T-helper 17 cell (primary cell): ENCODE data around the gene MSL1. TPM values are rescaled to one million over a fixed set of nuclear protein-coding genes. Genes with fewer than 3 reads are reported as not detected.

Experiments
- ATAC-seq: fragments of 150-1000 bp; cut with Tn5 transposase; 2 replicates; pipeline ENCODE4 v1.10.0; 2021; ENCODE audit warnings: mild to moderate bottlenecking, moderate library complexity
- DNase-seq, 3 donors: peaks; one replicate each; pipeline versions ENCODE4 v3.0.0 to v3.0.0-alpha.2; 2020 to 2021
- H3K9me3 ChIP-seq: one replicate; pipeline ENCODE4 v1.7.0; 2013; ENCODE audit warnings: low read length, mild to moderate bottlenecking; ENCODE audit not compliant: control insufficient read depth, poor library complexity, severe bottlenecking
- H3K27ac Mint-ChIP-seq: one replicate; pipeline ENCODE4 v1.8.0; 2022; ENCODE audit warnings: mild to moderate bottlenecking, moderate library complexity, mixed read lengths
- H3K27me3 Mint-ChIP-seq: one replicate; pipeline ENCODE4 v1.8.0; 2022; ENCODE audit warnings: mixed read lengths
- H3K36me3 Mint-ChIP-seq: one replicate; pipeline ENCODE4 v1.8.0; 2022; ENCODE audit warnings: low read depth, mixed read lengths
- H3K4me1 Mint-ChIP-seq: one replicate; pipeline ENCODE4 v1.8.0; 2022; ENCODE audit warnings: mild to moderate bottlenecking, mixed read lengths
- H3K4me3 Mint-ChIP-seq: one replicate; pipeline ENCODE4 v1.8.0; 2022; ENCODE audit warnings: mild to moderate bottlenecking, moderate library complexity, mixed read lengths
- total RNA-seq, 4 donors: library from RNA in 2 of 4; stranded (reverse) in 2 of 4; gene quantifications; one replicate each; pipeline ENCODE4 v1.2.3 and lab custom pipeline; 2022 to 2026

The MSL1 gene
- total RNA-seq, 2 donors from 2014 or later: 101 to 106 TPM

DNA sequence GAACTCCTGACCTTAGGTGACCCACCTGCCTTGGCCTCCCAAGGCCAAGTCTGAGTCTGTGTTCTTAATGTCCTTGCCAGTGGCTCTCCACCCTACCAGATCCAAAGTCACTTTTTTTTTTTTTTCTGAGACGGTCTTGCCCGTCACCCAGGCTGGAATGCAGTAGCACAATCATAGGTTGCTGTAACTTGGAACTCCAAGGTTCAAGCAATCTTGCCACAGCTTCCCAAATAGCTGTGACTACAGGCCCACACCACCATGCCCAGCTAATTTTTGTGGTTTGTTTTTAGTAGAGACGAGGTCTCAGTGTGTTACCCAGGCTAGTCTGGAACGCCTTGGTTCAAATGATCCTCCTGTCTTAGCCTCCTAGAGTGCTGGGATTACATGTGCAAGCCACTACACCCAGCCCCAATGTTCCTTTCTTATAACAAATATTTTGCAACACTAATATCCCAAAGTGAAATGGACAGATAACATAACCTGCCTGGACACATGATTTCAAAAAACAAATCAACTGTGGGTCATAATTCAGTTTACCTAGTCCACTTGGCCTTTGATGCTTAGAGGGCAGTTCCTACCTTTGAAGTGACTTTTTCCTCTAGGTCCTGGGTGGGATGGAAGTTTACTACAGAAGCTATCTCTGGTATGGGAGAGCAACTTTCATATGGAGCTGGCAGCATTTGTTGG, 51.5 kb downstream of the MSL1 start:
- H3K36me3 Mint-ChIP-seq: peaks cover 4% of the 10 kb centered on the region
- peaks cover 14% of the 10 kb centered on the region for H3K4me1 Mint-ChIP-seq
- H3K4me3 Mint-ChIP-seq: no peak overlapping the region
- no peak overlapping the region for H3K27ac Mint-ChIP-seq
- H3K9me3 ChIP-seq: no peaks in the 10 kb centered on the region
- H3K27me3 Mint-ChIP-seq: no peaks in the 10 kb centered on the region
- no peak for DNase-seq
- no peak for ATAC-seq

GRCh38 chr17:40173778-40174135, 52.0 kb downstream of the MSL1 start:
- no peak overlapping the region for H3K27ac Mint-ChIP-seq
- no peaks in the 10 kb centered on the region for H3K27me3 Mint-ChIP-seq
- H3K4me1 Mint-ChIP-seq: peaks cover 8% of the 10 kb centered on the region
- ATAC-seq (no peak), DNase-seq (no peak)
- H3K36me3 Mint-ChIP-seq: peaks cover 2% of the 10 kb centered on the region
- no peak overlapping the region for H3K4me3 Mint-ChIP-seq
- no peaks in the 10 kb centered on the region for H3K9me3 ChIP-seq

- H3K4me1 Mint-ChIP-seq: peaks cover 8% of the 10 kb centered on the region
- no peak for ATAC-seq
- H3K4me3 Mint-ChIP-seq: no peak overlapping the region
- DNase-seq: no peak
- peaks cover 2% of the 10 kb centered on the region for H3K36me3 Mint-ChIP-seq
- H3K9me3 ChIP-seq: no peaks in the 10 kb centered on the region
- H3K27me3 Mint-ChIP-seq: no peaks in the 10 kb centered on the region
- peak overlapping the region; percentile 80 for H3K27ac Mint-ChIP-seq
These were observed 52.7 kb downstream of the MSL1 start for GRCh38 chr17:40174514-40174913.

DNA sequence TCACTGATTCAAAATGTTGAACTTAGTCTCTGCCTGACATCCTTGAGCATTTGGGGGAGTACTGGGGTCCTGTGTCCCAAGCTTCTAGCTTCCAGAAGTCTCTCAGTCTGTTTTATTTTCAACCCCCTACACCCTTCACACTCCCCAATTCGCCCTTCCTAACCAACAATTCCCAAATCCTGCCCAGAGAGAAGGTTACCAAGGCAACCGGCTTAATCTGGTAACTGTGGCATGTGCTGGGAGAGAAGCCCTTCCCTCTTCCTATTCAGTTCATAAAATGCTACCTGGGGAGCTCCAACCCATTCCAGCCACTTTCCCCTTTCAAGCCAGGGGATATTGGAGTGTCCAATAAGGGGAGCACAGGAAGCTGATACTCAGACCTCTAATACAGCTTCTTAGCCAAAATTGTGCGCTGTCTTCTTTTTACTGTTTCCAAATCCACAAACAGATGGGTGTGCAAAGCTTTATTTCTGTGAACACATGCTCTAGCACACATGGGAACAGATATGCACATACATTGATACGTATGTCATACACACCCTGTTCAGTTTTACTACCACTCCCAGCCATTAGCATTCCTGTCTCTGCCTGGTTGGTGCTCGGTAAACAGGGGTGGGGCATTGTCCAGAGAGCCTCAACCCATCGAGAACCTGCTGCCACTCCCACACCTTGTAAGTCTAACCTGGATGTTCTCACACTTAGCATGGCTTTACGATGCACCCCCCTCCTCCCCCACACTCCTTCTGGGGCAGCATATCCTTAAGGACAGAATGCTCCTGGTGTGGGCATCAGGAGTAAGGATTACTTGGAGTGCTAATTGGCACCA, 54.4 kb downstream of the MSL1 start:
- peak overlapping the region; percentile 68 for H3K4me3 Mint-ChIP-seq
- no peaks in the 10 kb centered on the region for H3K36me3 Mint-ChIP-seq

DNA sequence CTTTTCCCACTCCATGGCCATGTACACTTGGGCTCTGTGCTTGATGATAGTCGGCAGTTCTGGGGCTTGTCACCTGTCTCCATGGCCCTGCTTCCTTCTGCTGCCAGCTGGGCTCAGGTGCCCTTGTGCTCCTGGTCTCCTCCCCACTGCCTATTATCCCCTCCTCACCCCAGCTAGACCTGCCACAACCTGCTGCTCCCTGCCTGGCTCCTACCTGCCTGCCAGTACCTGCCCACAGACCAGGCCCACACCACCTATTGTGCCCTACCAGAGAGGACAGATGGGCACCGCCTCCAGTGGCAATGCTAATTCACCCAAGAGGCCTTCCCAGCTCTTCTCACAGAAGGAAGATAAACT, 55.0 kb downstream of the MSL1 start:
- H3K27ac Mint-ChIP-seq: peak overlapping the region; percentile 24
- no peaks in the 10 kb centered on the region for H3K27me3 Mint-ChIP-seq
- peak overlapping the region; percentile 68 for H3K4me3 Mint-ChIP-seq
- no peak for DNase-seq
- no peaks in the 10 kb centered on the region for H3K36me3 Mint-ChIP-seq
- no peaks in the 10 kb centered on the region for H3K9me3 ChIP-seq
- H3K4me1 Mint-ChIP-seq: peaks cover 8% of the 10 kb centered on the region
- no peak for ATAC-seq

More for the DNA sequence above, 54.4 kb downstream of the MSL1 start:
- Mint-ChIP-seq H3K27me3 (no peaks in the 10 kb centered on the region), H3K27ac (no peak overlapping the region), H3K4me1 (peaks cover 8% of the 10 kb centered on the region)
- no peak for DNase-seq
- ATAC-seq: no peak
- no peaks in the 10 kb centered on the region for H3K9me3 ChIP-seq

- Mint-ChIP-seq H3K4me3 (peak within 1 kb of the TSS; percentile 68), H3K27ac (peak within 1 kb of the TSS; percentile 24)
- peak; percentile 69 to 79 (median 77) for DNase-seq
These were observed 55.6 kb downstream of the MSL1 start, which contains the start of gene RAPGEFL1 for GRCh38 chr17:40177275-40177874. RAPGEFL1 (plus strand) TSS chr17:40177470; CDS start chr17:40177862, 392 bp downstream.

GRCh38 chr17:40178021-40178601, 56.3 kb downstream of the MSL1 start:
- no peak overlapping the region for H3K27ac Mint-ChIP-seq
- H3K27me3 Mint-ChIP-seq: no peaks in the 10 kb centered on the region
- no peaks in the 10 kb centered on the region for H3K36me3 Mint-ChIP-seq
- H3K9me3 ChIP-seq: no peaks in the 10 kb centered on the region
- DNase-seq: no peak
- peak overlapping the region; percentile 28 for H3K4me3 Mint-ChIP-seq
- peaks cover 8% of the 10 kb centered on the region for H3K4me1 Mint-ChIP-seq
- no peak for ATAC-seq

More at GRCh38 chr17:40177275-40177874, 55.6 kb downstream of the MSL1 start, which contains the start of gene RAPGEFL1:
- no peaks in the 10 kb centered on the region for H3K36me3 Mint-ChIP-seq
- H3K27me3 Mint-ChIP-seq: no peaks in the 10 kb centered on the region
- no peaks in the 10 kb centered on the region for H3K9me3 ChIP-seq
- H3K4me1 Mint-ChIP-seq: peaks cover 8% of the 10 kb centered on the region
- ATAC-seq: peak; percentile 98

GRCh38 chr17:40178660-40179059, 56.9 kb downstream of the MSL1 start:
- Mint-ChIP-seq H3K27ac (no peak overlapping the region), H3K36me3 (no peaks in the 10 kb centered on the region)
- no peak for ATAC-seq

DNA sequence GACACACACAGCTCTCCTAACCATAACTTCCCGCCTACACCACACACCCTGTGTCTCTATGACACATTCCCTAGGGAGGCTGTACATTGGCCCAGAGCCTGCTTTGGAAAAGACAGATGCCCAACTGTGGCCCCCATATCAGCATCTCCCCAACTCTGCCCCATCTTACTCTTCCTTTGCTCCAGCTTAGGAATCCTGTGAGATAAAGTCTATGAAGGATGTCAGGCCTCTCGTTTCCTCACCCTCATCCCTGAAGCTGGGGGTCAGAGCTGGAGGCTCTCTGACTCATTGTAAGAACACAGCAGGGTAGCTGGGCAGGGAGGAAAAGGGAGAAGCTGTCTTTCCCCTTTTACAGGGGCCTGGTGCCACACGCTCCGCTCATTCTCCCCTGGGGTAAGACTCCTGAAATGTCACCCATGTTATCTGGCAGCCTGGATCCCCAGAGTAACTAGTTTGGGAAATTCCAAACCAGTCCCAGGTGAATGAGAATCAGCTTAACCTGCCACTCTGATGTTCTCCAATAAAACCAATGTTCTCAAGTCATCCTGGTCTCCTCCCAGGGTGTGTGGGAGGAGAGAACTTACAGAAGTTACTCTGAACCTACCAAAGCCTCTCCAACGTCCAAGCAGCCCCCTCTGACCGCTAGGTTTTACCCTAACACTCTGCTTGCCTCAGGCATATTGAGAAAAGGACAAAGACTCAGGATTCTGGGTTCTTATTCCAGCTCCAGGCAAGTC, 58.3 kb downstream of the MSL1 start:
- DNase-seq (no peak), ATAC-seq (no peak)
- no peak overlapping the region for H3K4me3 Mint-ChIP-seq
- no peaks in the 10 kb centered on the region for H3K27me3 Mint-ChIP-seq
- H3K4me1 Mint-ChIP-seq: peaks cover 6% of the 10 kb centered on the region
- H3K9me3 ChIP-seq: no peaks in the 10 kb centered on the region
- H3K27ac Mint-ChIP-seq: no peak overlapping the region
- no peaks in the 10 kb centered on the region for H3K36me3 Mint-ChIP-seq

More at GRCh38 chr17:40178660-40179059, 56.9 kb downstream of the MSL1 start:
- no peaks in the 10 kb centered on the region for H3K27me3 Mint-ChIP-seq
- H3K9me3 ChIP-seq: no peaks in the 10 kb centered on the region
- H3K4me1 Mint-ChIP-seq: peaks cover 8% of the 10 kb centered on the region
- peak overlapping the region; percentile 39 for H3K4me3 Mint-ChIP-seq
- no peak for DNase-seq

DNA sequence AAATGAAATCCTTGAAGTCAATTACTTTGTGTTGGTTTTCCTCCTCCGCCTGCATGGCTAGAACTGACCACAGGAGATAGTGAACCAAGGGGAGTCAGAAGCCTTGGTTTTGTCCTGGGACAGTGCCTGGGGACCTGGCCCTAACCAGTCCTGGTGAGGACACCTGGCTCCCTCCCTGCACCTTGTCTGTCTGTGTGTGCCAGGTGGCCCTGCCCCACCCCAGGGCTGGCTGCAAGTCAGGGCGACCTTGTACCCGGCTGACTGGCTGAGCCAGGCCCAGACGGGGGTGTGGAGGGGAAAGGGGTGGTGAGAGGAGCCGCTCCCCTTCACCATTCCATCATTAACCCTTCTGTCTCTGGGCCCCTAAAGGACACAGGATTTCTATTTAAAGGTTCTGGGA, 58.9 kb downstream of the MSL1 start:
- no peaks in the 10 kb centered on the region for H3K27me3 Mint-ChIP-seq
- ATAC-seq (no peak), DNase-seq (no peak)
- H3K36me3 Mint-ChIP-seq: no peaks in the 10 kb centered on the region
- H3K4me3 Mint-ChIP-seq: no peak overlapping the region
- no peaks in the 10 kb centered on the region for H3K9me3 ChIP-seq
- peaks cover 6% of the 10 kb centered on the region for H3K4me1 Mint-ChIP-seq
- H3K27ac Mint-ChIP-seq: no peak overlapping the region

- no peak for DNase-seq
- no peak overlapping the region for H3K4me3 Mint-ChIP-seq
These were observed 59.4 kb downstream of the MSL1 start for GRCh38 chr17:40181205-40181604.

GRCh38 chr17:40182606-40183005, 60.8 kb downstream of the MSL1 start:
- Mint-ChIP-seq H3K4me3 (no peak overlapping the region), H3K27ac (no peak overlapping the region), H3K4me1 (no peaks in the 10 kb centered on the region), H3K36me3 (no peaks in the 10 kb centered on the region), H3K27me3 (no peaks in the 10 kb centered on the region)
- H3K9me3 ChIP-seq: no peaks in the 10 kb centered on the region
- ATAC-seq: no peak
- no peak for DNase-seq

More at GRCh38 chr17:40181205-40181604, 59.4 kb downstream of the MSL1 start:
- Mint-ChIP-seq H3K27me3 (no peaks in the 10 kb centered on the region), H3K4me1 (peaks cover 6% of the 10 kb centered on the region), H3K27ac (no peak overlapping the region), H3K36me3 (no peaks in the 10 kb centered on the region)
- no peaks in the 10 kb centered on the region for H3K9me3 ChIP-seq
- ATAC-seq: no peak
